GM18498 (cell line): Measurements from ENCODE around the gene LMF1.

Experiments used
- ATAC-seq: cut with Tn5 transposase; IDR thresholded peaks from one replicate; pipeline ENCODE4 v1.9.1; 2021; ENCODE audit warnings: mild to moderate bottlenecking, moderate library complexity; ENCODE audit not compliant: unreplicated experiment

The LMF1 gene

GRCh38 chr16:853981-854807 is 116.6 kb downstream of the LMF1 start:
- no peak for ATAC-seq

GRCh38 chr16:853306-853705 is 117.5 kb downstream of the LMF1 start:
- ATAC-seq = no peak

GRCh38 chr16:852451-853185 is 118.2 kb downstream of the LMF1 start:
- ATAC-seq = no peak

GRCh38 chr16:851871-852270 is 118.9 kb downstream of the LMF1 start:
- ATAC-seq = no peak

- no peak for ATAC-seq
Measured at GRCh38 chr16:851209-851810, 119.5 kb downstream of the LMF1 start.

GRCh38 chr16:850668-851067 is 120.1 kb downstream of the LMF1 start:
- ATAC-seq = no peak

- ATAC-seq = no peak
Measured at GRCh38 chr16:848510-849253, 122.1 kb downstream of the LMF1 start.

- no peak for ATAC-seq
Measured at GRCh38 chr16:847681-848445, 122.9 kb downstream of the LMF1 start.

- ATAC-seq = no peak
Measured at GRCh38 chr16:847151-847550, 123.6 kb downstream of the LMF1 start.

- ATAC-seq = no peak
Measured at GRCh38 chr16:845351-845745, 125.4 kb downstream of the LMF1 start.

- ATAC-seq = no peak
Measured at GRCh38 chr16:844638-845350, 126.0 kb downstream of the LMF1 start.

GRCh38 chr16:843771-844170 is 127.0 kb downstream of the LMF1 start:
- ATAC-seq = no peak

- ATAC-seq = no peak
Measured at GRCh38 chr16:842711-843560, 127.8 kb downstream of the LMF1 start.

- ATAC-seq = no peak
Measured at GRCh38 chr16:842061-842476, 128.7 kb downstream of the LMF1 start.

GRCh38 chr16:841455-842060 is 129.2 kb downstream of the LMF1 start:
- no peak for ATAC-seq

GRCh38 chr16:840561-841454 is 130.0 kb downstream of the LMF1 start:
- no peak for ATAC-seq

GRCh38 chr16:839643-840408 is 131.0 kb downstream of the LMF1 start:
- no peak for ATAC-seq
